Effector memory CD4-positive, alpha-beta T cell (primary cell): ENCODE data around the gene IL31RA.

Experiments
- DNase-seq, 3 donors: peaks; one replicate each; pipeline ENCODE4 v3.0.0-alpha.2; 2020
- H3K27ac ChIP-seq: 2 replicates; pipeline ENCODE4 v1.7.0; 2013; ENCODE audit warnings: mild to moderate bottlenecking, low read length, moderate library complexity; ENCODE audit not compliant: insufficient read depth, poor library complexity, severe bottlenecking
- H3K27me3 ChIP-seq: replicated peaks from 2 replicates; pipeline ENCODE4 v1.7.0; 2013; ENCODE audit warnings: mild to moderate bottlenecking, low read length; ENCODE audit not compliant: insufficient read depth, control insufficient read depth, poor library complexity, severe bottlenecking
- H3K36me3 ChIP-seq: 2 replicates; pipeline ENCODE4 v1.7.0; 2013; ENCODE audit warnings: mild to moderate bottlenecking, low read length, moderate library complexity; ENCODE audit not compliant: control insufficient read depth, insufficient read depth
- H3K4me1 ChIP-seq: 2 replicates; pipeline ENCODE4 v1.7.0; 2013; ENCODE audit warnings: low read length, mild to moderate bottlenecking; ENCODE audit not compliant: control insufficient read depth, insufficient read depth, poor library complexity, severe bottlenecking
- H3K4me3 ChIP-seq: 2 replicates; pipeline ENCODE4 v1.7.0; 2013; ENCODE audit warnings: low read length, low read depth, mild to moderate bottlenecking; ENCODE audit not compliant: insufficient read depth, poor library complexity, severe bottlenecking
- H3K9me3 ChIP-seq: 2 replicates; pipeline ENCODE4 v1.7.0; 2013; ENCODE audit warnings: mild to moderate bottlenecking, low read length, moderate library complexity; ENCODE audit not compliant: control insufficient read depth

IL31RA gene

DNA sequence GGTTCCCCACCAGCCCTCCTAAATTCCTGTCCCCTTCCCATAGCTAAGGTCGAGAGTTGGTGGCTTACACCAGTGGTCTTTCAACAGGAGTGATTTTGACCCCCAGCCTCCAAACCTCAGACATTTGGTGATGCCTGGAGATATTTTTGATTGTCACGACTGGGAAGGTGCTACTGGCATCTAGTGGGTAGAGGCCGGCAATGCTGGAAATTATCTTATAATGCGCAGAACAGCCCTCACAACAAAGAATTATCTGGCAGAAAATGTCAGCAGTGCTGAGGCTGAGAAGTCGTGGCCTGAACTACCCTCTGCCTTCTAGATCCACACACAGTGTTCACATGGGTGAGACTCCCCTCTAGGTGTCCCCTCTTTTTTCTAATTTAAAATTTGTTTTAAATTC is 69.6 kb downstream of the IL31RA start:
- Histone ChIP-seq H3K4me3 (no peak overlapping the region), H3K27me3 (no peaks in the 10 kb centered on the region), H3K36me3 (no peaks in the 10 kb centered on the region), H3K4me1 (peaks cover 4% of the 10 kb centered on the region), H3K9me3 (no peaks in the 10 kb centered on the region), H3K27ac (no peak overlapping the region)
- no peak for DNase-seq

DNA sequence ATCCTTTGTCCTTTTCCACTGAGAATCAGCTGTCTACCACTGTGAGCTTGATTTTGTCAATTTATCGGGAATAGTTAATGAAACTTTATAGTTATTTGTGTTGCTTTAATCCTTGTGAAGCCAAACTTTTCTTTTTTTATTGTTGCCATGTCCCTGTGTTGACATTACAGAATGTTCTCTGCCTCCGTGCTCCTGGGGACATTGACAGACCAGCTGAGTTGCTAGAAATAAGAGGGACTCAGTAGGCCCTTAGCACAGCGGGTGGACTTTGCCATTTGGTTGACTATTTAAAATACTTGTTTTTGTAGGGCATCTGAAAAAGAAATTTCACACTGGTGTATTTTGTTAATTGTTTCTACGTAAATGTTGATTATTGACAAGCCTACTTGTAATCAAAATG is 70.5 kb downstream of the IL31RA start:
- no peak for DNase-seq
- no peaks in the 10 kb centered on the region for H3K27me3 ChIP-seq
- H3K9me3 ChIP-seq, result no peaks in the 10 kb centered on the region
- no peaks in the 10 kb centered on the region for H3K36me3 ChIP-seq
- no peak overlapping the region for H3K27ac ChIP-seq
- no peak overlapping the region for H3K4me3 ChIP-seq
- peaks cover 4% of the 10 kb centered on the region for H3K4me1 ChIP-seq

DNA sequence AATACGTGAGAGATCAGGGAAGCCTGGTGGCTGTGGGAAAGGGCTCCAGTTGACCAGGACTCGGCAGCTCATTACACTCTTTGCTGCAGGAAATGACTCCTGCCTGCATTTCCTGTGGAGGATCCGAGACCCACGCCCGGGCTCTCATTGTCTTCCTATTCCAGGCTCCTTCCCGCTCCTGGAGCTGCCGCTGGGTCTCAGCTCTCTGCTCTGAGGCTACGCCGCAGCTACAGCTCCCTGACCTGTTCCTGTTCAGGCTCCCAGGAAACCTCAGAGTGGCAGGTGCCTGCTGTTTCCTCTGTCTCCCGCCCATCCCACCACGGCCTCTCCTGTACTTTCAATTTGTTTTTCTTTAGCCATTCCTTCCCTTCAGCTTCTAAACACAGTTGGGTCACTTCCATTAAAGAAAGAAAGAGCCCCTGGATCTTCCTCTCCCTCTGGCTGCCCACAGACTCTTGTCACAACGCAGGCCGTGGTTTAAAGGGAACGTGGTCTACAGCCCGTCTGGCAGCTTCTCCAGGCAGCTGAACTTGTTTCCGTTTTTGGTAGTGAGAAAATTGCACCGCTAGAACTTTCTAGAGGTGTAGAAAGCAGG is 72.1 kb downstream of the IL31RA start:
- Histone ChIP-seq H3K4me1 (peaks cover 4% of the 10 kb centered on the region), H3K27ac (no peak overlapping the region), H3K9me3 (no peaks in the 10 kb centered on the region), H3K36me3 (no peaks in the 10 kb centered on the region), H3K4me3 (peak overlapping the region; percentile 59), H3K27me3 (no peaks in the 10 kb centered on the region)
- DNase-seq, result no peak

DNA sequence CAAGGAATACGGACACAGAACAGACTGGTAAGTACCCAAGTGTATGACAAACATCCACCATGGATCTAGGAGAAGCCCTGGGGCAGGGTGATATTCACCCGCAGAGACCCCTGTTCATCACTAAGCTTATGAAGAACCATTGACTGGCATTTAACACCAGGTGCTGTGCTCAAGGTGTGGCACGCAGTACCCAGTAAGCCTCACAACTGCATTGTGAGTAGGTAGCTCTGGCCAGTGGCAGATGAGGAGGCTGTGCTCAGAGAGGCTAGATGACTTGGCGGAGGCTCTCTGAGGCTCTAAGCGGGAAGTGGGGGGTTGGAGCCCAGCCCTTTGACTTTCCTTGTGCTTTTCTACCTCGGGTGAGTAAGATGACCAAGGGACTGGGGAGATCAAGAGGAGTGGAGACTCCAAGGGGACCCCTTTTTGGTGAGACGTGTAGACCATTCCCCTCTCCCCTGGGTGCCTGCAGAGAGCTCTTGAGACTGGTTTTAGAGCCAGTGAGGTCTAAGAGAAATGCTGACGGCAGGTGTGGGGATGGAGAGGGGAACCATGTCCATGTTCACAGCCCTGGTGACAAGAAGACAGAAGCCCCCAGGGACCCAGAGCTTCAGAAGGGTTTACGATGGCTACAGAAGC is 72.8 kb downstream of the IL31RA start:
- no peak overlapping the region for H3K27ac ChIP-seq
- DNase-seq, result no peak
- no peaks in the 10 kb centered on the region for H3K36me3 ChIP-seq
- no peak overlapping the region for H3K4me3 ChIP-seq
- peaks cover 4% of the 10 kb centered on the region for H3K4me1 ChIP-seq
- H3K9me3 ChIP-seq, result no peaks in the 10 kb centered on the region
- H3K27me3 ChIP-seq, result no peaks in the 10 kb centered on the region

DNA sequence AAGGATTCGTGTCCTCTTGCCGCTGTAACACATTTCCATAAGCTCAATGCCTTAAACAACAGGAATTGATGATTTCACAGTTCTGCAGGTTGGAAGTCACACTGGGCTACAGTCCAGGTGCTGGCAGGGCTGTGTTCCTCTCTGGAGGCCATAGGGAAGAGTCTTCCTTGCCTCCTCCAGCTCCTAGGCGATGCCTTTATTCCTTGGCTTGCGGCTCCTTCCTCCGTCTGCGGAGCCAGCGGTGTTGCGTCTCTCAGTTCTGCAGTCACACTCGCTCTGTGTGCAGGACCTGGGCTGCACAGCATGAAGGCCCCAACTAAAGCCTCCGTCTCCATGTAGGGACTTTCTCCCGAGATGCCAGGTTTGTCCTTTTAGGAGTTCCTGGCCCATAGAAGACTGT is 73.6 kb downstream of the IL31RA start:
- Histone ChIP-seq H3K9me3 (no peaks in the 10 kb centered on the region), H3K4me1 (peaks cover 4% of the 10 kb centered on the region), H3K4me3 (no peak overlapping the region), H3K36me3 (no peaks in the 10 kb centered on the region), H3K27me3 (no peaks in the 10 kb centered on the region), H3K27ac (no peak overlapping the region)
- DNase-seq, result no peak

DNA sequence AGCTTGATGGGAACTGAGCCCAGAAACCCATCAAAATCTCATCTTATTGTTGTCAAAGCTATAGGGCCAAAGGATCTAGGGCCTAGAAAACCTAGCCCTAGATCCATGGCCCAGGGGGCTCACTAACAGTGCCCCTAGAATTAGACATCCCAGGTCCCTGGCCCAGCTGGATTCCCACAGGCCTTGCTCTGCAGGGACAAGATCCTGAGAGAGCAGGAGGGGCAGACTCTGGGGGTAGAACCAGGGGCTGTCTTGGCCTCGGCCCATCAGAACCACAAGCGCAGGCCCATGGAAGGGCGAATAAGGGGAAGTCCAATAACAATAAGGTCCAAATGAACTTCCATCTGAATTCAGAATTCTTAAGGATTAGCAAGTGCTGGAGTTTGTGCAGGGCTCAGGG is 74.0 kb downstream of the IL31RA start:
- H3K36me3 ChIP-seq, result no peaks in the 10 kb centered on the region
- no peaks in the 10 kb centered on the region for H3K27me3 ChIP-seq
- H3K9me3 ChIP-seq, result no peaks in the 10 kb centered on the region
- DNase-seq, result no peak
- H3K4me1 ChIP-seq, result peaks cover 4% of the 10 kb centered on the region
- no peak overlapping the region for H3K4me3 ChIP-seq
- H3K27ac ChIP-seq, result no peak overlapping the region

DNA sequence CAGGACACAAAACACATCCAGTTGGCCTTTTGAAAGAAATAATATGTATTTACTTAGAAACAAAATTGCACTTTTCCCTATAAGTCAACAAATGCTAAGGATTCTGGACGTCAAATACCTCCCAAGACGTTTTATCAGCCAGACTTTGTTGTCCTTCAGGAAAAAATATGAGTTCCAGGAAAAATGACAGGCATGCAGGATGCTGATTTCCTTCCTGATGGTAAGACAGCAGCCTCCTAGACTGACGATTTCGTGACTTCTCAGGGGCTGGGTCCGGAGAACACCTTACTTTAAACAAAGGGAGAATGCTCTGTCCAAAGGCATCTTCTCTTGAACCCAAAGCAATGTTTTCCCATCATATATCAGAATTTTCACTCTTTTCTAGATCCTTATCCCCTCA is 74.6 kb downstream of the IL31RA start:
- H3K4me3 ChIP-seq, result no peak overlapping the region
- H3K36me3 ChIP-seq, result no peaks in the 10 kb centered on the region
- DNase-seq, result no peak
- no peaks in the 10 kb centered on the region for H3K27me3 ChIP-seq
- H3K4me1 ChIP-seq, result peaks cover 4% of the 10 kb centered on the region
- H3K9me3 ChIP-seq, result no peaks in the 10 kb centered on the region
- H3K27ac ChIP-seq, result no peak overlapping the region

DNA sequence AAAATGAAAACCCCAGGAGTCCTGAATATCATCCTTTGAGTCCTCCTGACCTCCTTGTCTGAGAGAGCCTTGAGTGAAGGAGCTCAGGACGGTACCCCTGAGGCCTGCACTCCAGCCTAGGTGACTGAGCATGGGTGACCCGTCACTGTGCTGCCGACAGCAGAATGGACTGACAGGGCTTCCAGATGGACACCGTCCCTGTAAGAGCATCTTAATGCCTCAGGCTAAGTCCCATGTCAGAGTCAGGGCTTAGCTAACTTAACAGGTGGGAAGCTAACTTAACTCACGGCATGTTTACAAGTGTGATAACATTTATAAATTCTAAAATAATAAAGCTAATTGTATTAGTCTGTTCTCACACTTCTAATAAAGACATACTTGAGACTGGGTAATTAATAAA is 75.3 kb downstream of the IL31RA start:
- DNase-seq, result no peak
- Histone ChIP-seq H3K27me3 (no peaks in the 10 kb centered on the region), H3K4me1 (peaks cover 4% of the 10 kb centered on the region), H3K27ac (no peak overlapping the region), H3K36me3 (no peaks in the 10 kb centered on the region), H3K4me3 (no peak overlapping the region), H3K9me3 (no peaks in the 10 kb centered on the region)

DNA sequence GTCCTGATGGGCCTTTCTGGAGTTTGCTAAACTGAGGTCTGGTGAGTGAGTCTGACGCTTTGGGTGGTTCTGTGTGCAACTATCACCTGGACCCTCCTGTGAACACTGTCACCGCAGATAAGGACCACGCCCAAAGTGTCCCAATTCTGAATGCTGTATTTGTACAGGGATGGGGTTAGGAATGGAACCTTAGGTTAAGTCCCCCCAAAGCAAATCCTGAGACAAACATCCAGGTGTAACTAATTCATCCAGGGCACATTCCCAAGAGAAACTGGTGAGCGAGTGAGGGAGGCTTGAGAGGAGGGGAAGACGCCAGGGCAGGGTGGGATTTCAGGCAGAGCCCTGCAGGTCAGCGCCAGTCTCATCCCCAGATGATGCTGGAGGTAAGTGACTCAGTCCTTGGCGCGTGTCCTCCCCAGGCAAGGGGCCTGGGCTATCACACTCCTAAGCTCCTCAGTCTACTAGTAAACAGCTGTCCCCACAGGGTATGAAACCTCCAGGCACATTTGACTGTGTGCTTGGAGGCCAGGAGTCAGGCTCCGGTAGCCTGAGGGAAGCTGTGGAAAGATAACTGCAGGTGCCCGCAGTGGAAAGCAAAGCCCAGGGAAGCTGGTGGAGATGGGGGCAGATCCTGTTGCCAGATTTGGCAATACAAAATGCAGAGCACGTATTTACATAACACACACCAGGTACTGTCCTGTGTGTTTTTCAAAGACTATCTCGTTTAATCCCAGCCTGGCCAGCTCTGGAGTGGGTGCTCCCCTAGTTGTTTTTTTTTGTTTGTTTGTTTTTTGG is 76.9 kb downstream of the IL31RA start:
- Histone ChIP-seq H3K4me1 (no peaks in the 10 kb centered on the region), H3K9me3 (no peaks in the 10 kb centered on the region), H3K27ac (no peak overlapping the region), H3K27me3 (no peaks in the 10 kb centered on the region), H3K36me3 (no peaks in the 10 kb centered on the region), H3K4me3 (no peak overlapping the region)
- no peak for DNase-seq
